GM19397 (cell line): ENCODE results near the gene DNASE1L1.

Experiments used
- ATAC-seq: cut with Tn5 transposase; IDR thresholded peaks from one replicate; pipeline ENCODE4 v1.9.1; 2021; ENCODE audit warnings: mild to moderate bottlenecking, moderate library complexity; ENCODE audit not compliant: unreplicated experiment

The DNASE1L1 gene

DNA sequence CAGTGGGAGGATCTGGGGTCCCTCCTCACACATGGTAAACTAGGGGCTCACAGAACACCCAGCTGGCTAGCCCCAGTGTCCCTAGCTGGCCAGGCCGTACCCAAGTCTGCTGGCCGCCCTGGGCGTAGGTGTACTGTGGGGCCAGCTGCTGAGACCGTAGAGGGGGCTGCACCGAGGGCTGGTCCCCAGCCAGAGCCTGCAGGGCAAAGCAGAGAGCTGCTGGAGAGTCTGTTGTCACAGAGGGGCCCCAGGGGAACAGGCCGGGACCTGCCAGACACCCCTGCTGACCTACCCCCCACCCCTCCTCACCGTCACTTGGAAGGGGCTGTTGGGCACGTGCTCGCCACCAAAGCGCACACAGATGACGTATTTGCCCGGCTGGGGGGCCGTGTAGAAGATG lies 54.5 kb downstream of the DNASE1L1 start:
- no peak for ATAC-seq

DNA sequence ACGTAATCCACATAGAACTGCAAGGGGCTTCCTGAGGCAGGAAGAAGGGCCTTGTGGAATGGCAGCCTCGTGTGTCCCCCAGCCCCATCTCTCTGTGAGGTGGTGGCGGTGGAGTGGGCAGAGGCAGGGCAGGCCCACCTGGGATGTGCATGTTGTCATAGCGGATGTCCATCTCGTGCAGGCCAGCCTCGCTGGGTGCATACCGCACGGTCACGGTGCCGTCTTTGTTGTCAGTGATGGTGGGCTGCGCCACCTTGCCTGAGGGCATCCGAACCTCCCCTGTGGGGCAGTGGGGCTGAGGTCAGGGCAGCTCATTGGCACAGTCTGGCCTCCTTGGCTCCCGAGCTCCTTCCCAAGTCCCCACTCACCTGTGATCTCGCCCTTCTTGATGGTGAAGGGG lies 55.0 kb downstream of the DNASE1L1 start:
- ATAC-seq = no peak

DNA sequence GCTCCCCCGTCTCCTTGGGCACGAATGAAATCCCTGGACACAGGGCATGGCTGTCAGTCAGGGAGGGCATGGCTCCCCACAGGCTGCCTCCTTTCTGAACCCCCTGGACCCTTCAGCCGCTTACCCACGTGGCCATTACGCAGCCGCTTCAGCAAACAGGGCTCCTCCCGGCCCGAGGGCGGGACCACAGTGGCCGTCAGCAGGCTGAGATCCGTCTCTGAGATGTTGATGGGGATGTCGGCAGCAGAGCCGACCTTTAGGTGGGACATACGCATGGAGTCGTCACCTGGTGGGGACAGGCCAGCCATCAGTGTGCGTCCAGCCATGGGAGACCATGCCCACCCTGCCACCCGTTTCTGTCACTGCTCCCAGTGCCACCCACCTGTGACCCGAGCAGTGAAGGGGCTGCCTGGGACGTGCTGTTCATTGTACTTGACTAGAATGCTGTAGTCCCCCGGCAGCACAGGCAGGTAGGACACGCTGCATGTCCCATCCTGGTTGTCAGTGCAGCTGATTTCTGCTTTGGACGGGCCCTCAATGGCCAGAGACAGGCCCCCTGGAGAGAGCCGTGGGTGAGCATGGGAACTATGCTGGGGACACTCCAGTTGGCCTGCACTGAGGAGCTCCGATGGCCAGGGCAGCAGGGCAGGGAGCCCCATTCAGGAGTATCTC lies 55.7 kb downstream of the DNASE1L1 start:
- ATAC-seq = no peak

DNA sequence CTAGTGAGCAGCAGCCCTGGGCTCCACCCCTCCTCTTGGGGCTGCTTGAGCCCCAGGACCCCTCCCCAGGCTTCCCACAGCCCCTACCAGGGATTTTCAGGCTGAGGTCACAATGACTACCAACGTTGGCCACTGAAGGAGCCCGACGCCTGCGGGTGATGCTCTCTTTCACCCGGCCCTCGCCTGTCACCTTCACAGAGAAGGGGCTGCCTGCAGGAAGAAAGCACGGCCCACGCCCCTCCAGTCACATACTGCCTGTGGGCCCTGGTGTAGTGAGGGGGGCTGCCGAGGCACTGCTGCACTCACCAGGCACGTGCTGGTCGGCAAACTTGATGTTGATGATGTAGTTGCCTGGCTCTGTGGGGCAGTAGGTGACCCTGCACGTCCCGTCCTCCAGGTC lies 56.6 kb downstream of the DNASE1L1 start:
- ATAC-seq = no peak

DNA sequence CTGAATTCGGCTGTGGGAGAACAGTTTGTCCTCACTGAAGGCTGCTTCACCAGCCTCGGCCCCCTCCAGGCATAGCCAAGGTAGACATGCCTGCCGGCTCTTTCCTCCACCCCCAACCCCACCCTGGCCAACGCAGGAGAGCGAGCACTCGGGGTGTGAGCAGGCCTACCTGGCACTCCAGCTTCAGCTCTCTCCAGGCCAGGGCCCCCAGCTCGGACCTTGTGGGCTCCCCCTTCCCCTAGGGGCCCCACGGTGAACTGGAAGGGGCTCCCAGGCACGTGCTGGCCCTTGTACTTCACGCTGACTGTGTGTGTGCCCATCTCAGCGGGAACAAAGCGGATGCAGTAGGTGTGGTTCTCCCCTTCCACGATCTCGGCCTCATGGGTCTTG lies 57.0 kb downstream of the DNASE1L1 start:
- ATAC-seq = no peak
